Measurements from ENCODE around the gene EVPL.

- TF ChIP-seq CBX3 (IDR thresholded peaks at IDR 0.05; ENCODE audit: borderline replicate concordance, low read depth) = no peak
- no peak for TF ChIP-seq CREM (IDR thresholded peaks at IDR 0.05; ENCODE audit: low read depth)
- no peak for TF ChIP-seq CTCF (IDR thresholded peaks at IDR 0.05 in 2 of 3, conservative IDR thresholded peaks at IDR 0.05 in 1 of 3; ENCODE audit: control insufficient read depth in 2 of 3, extremely low read depth in 1 of 3, insufficient read depth in 1 of 3, low read depth in 3 of 3, low read length in 3 of 3)
- TF ChIP-seq YY1 (IDR thresholded peaks at IDR 0.05; ENCODE audit: low read depth, low read length) = no peak
- TF ChIP-seq REST (IDR thresholded peaks at IDR 0.05; ENCODE audit: low read depth, low read length) = no peak
- TF ChIP-seq FOXK2 (IDR thresholded peaks at IDR 0.05) = no peak
Observed at GRCh38 chr17:75998327-75998795, 28.7 kb downstream of the EVPL start.

Data from GM12878 (cell line).